Epidermal melanocyte (primary cell): Measurements from ENCODE around the gene APOBEC3G.
"Not testable (repeated sequence)": the region's sequence is repeated elsewhere in the genome, so short reads cannot be mapped to it uniquely, and the experiment has no call there.

Experiments
- DNase-seq: peaks from one replicate; pipeline ENCODE4 v3.0.0; 2011; ENCODE audit warnings: low spot score; ENCODE audit not compliant: insufficient read length

APOBEC3G gene

DNA sequence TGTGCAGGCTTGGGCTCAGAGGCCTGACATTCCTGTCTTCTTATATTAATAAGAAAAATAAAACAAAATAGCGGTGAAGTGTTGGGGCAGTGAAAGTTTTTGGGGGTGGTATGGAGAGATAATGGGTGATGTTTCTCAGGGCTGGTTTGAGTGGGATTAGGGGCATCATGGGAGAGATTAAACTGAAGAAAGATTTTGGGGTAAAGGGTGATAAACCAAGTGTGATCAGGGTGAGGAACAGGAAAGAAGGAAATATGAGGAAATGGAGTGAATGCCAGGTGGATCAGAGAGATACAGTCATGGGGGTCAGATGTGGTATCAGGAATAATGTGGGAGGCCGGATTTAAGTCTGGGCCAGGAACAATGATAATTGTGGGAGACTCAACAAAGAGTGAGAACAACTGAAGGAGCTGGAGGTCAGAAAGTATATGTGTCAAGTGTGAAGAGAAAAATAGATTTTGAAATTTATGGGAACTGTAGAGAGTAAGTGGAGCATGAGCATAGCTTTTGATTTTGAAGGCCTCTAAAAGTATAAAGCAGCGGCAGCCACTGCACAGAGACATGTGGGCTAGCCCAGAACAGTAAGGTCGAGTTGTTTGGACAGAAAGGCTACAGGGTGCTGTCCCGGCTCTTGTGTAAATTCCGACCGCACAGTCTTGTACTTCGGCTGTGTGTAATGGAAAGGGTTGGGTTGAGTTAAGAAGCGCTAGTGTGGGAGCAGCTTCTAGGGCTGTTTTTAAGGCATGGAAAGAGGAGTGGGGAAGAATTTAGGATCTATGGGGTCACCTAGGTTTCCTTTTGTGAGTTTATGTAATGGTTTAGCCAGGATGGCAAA is 10.4 kb upstream of the APOBEC3G start:
- not testable (repeated sequence) for DNase-seq

DNA sequence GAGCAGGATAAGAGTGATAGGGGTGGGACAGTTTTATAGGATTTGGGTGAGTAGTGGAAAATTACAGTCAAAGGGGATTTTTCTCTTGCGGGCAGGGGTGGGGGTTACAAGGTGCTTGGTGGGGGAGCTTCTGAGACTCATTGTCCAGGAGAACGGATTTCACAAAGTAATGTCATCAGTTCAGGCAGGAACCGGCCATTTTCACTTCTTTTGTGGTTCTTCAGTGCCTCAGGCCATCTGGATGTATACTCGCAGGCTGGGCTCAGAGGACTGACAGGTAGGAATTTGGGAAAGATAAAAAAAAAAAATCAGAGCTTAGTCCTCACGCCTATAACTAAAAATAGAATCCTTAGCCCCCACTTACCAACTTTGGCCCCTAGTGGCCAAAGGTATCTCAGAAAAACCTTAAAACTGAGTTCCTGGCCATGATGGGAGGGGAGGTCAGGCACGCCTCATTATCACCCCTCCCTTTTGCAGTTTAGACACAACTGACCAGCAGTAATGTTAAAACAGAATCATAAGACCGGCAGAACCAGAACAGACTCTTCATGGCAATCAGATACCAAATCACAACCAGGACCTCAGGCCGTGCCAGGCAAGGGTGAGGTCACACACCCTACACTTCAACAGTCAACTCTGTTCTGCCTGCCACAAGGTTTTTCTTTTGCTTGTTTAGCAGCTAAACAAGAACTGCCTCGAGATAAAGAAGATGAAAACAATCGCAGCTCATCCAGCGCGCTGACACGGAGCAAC is 8.9 kb upstream of the APOBEC3G start:
- DNase-seq, result no peak

DNA sequence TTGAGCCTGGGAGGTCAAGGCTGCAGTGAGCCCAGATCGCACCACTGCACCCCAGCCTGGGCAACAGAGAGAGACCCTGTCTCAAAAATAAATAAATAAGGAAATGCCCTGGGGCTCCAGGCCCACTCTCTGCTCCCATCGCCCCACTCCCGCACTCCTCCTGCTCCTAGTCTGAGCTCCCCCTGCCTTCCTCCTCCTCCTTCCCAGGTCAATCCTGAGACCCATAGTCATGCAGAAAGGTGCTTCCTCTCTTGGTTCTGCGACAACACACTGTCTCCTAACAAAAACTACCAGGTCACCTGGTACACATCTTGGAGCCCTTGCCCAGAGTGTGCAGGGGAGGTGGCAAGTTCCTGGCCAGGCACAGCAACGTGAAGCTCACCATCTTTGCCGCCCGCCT is 6.9 kb upstream of the APOBEC3G start:
- DNase-seq, result no peak

DNA sequence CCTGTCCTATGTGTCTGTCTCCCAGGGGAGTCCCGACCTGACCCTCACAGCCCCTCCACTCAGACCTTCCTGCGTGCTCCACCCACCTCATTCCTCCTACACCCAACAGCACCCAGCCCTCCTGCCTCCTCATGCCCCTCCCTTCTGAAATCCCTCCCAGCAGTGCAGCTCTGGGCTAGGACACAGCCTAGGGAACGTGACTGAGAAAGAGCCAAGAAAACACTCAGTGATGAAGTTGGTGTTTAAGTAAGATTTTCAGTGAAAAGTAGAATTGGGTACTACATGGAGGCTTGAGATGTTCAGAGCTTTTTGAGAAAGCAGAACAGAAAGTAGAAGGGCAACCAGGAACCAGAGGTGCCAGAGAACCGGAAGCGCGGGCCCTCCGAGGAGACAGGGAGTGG is 4.5 kb upstream of the APOBEC3G start:
- not testable (repeated sequence) for DNase-seq

DNA sequence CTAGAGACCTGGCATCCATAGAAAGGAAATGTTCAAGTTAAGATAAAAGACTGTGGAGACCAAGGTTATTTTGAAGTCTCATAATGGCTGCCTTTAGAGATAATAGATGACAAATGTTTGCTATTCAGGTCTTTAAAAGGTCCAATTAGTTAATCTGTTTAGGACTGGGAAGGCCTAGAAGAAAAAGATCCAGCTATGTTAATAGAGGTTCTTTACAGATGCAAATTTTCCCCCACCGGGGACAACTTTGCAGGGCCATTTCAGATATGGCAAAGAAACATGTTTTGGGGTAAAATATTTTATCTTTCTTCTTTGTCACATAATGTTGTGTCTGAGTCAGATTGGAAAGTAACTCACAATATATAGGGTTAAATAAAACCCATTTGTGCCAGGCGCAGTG is 3.1 kb upstream of the APOBEC3G start:
- no peak for DNase-seq

DNA sequence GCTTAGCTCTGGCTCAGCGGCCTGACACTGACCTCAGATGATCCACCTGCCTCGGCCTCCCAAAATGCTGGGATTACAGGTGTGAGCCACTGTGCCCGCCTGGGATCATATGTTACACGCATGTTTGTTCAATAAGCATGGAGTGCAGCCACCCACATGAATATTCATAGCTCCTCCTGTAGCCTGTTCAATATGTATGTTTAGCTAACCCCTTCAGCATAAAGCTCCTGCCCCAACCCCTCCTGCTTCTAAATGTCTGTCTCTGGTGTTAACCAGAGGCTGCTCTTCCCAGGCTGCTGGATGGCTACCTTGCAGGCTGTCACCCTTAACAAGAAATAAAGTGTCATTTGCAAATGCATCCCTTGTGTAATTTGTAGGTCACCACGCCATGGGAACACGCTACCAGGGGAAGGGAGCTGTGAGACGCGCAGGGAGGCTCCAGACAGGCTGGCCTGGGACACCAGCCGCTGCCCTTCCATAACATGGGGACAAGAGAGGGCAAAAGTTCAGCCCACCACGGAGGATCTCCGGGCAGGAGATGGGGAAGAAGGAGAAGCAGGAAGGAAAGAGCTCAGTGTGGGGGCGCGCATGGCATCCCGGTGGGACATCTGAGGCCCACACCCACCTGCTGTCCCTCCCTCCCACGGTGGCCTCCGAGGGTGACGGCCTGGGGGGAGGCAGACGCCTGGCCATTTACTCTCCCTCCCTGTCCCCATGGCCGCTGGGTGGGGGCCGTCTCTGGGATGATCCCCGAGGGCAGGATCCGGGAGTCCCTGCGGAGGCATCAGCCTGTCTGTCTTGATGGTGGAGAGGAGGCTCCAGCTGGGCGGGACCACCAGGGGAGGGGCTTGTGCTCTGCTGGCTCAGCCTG is 685 bp upstream of the APOBEC3G start:
- DNase-seq, result not testable (repeated sequence)

DNA sequence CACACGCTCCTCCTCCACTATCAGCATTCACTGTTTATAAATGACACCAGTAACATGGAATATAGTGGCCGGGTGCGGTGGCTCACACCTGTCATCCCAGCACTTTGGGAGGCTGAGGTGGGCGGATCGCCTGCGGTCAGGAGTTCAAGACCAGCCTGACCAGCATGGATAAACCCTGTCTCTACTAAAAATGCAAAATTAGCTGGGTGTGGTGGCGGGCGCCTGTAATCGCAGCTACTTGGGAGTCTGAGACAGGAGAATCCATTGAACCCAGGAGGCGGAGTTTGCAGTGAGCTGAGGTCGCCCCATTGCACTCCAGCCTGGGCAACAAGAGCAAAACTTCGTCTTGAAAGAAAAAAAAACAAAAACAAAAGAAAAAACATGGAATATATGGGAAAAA is 837 bp downstream of the APOBEC3G start:
- DNase-seq, result not testable (repeated sequence)

DNA sequence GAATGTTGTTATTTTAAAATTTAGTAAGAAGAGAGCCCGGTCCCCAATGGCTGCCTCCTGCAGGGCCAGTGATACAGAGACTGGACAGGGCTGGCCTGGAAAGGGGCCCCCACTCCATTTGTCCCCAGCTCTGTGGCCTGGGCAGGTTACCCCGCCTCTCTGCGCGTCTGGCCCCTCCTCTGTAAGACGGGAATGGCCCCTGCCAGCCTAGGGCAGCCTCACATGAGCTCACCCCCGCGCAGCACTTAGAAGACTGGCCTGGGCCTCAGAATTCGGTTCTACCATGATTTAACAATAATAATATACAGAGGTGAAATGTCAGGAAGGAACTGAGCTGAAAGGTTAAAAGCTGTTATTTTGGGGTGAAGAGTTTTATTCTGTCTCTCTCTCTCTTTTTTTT is 1.3 kb downstream of the APOBEC3G start:
- DNase-seq, result no peak

DNA sequence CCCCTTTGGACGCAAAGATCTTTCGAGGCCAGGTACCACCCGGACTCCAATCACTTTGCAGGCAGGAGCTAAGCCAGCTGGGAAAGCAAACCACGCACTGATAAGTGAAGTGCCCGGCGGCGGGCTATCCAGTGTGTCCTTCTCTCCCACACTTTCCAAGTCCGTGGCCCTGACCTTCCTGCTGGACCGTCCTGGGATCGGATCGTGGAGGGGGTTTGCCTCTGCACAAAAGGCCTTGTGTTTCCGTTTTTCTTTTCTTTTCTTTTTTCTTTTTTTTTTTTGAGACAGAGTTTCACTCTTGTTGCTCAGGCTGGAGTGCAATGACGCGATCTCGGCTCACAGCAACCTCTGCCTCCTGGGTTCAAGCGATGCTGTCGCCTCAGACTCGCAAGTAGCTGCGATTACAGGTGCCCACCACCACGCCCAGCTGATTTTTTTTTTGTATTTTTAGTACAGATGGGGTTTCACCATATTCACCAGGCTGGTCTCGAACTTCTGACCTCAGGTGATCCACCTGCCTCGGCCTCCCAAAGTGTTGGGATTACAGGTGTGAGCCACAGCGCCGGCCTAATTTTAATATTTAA is 2.1 kb downstream of the APOBEC3G start:
- DNase-seq, result not testable (repeated sequence)

DNA sequence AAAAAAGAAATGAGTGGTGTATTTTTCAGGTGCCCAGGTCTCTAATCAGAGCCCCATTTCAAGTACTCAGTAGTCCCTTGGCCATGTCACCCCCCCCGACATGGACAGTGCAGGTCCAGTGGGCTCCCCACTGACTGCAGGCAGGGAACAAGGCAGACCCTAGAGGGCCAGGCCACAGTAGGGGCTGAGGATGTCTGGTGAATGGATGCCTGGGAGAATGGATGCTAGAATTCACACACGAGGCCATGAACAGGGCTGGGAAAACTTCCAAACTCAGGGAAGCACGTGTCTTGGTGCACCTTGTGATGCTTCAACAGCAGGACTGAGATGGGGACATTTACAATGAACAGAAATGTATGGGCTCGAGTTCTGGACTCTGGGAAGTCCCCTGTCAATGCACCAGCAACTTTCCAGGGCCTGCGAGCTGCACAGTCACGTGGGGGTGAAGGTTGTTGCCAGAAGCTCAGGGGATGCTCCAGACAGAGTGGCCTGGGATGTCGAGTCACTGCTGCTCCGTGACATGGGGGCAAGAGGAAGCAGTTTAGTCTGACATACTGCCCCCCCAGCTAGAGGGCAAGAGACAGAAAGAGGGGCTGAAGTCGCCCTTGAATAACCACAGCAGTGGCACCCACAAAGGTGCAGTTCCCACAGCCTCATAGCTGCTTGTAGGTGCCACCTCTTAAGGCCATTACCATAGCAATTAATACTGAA is 3.1 kb downstream of the APOBEC3G start:
- no peak for DNase-seq

DNA sequence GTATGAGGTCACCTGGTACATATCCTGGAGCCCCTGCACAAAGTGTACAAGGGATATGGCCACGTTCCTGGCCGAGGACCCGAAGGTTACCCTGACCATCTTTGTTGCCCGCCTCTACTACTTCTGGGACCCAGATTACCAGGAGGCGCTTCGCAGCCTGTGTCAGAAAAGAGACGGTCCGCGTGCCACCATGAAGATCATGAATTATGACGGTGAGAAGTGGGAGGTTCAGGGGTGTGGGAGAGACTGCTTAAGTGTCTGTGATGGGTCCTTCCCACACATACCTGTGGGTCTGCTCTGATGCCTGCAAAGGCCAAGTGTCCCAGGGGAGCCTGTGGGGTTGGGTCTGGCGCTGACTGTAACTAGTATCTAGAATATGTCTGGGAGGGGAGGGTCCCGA is 3.9 kb downstream of the APOBEC3G start:
- DNase-seq, result no peak

DNA sequence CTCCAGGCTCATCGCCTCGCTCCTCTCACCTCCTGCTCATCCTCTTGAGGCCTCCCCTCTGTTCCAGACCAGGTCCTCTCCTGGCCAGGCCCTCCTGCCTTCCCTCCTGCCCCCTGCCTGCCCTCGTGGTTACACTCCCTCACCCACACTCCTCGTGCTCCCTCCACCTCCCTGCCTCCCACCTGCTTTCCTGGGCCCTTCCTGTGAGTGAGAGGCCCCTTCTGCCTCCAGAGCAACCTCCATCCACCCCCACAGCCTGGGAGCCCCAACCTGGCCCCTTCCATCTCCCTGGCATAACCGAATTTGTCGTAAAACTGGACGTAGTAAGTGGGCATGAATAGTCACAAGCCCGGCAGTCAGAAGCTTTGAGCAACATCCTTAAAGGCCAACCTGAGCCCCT is 4.5 kb downstream of the APOBEC3G start:
- no peak for DNase-seq

DNA sequence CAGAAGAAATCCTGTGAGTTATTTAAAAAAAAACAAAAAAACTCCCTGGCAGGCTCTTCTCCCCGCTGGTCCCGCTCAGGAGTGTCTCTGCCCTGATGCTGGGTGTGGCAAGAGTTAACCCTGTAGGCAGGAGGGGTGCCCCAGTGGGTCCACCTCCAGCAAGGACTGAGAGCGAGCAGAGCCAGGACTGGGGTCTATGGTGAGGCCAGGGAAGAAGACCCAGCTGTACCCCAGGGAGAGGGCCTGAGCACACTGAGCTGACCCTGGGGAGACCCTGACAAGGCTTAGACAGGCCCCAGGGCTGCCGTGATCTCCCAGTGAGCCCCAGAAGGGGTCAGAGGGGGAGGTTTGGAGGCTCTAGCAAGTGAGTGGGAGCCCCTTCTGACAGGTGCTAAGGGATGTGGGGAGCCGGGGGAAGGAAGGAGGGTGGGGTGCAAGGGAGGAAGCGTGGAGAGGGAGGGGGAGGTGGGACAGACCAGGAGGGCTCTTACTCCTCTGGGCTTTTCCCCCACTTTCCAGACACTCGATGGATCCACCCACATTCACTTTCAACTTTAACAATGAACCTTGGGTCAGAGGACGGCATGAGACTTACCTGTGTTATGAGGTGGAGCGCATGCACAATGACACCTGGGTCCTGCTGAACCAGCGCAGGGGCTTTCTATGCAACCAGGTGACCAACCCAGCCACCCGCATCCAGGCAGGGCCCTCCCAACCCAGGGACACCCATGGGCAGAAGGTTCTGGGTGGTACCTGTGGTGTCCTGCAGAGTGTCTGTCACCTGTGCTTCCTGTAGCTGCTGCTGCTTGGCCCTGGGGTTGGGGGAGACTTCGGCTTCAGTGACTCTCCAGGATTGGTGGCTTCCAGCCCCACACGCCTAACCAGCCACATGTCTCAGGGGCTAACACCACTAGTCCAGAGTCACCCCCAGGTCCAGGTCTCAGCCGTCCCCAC is 6.4 kb downstream of the APOBEC3G start:
- no peak for DNase-seq

DNA sequence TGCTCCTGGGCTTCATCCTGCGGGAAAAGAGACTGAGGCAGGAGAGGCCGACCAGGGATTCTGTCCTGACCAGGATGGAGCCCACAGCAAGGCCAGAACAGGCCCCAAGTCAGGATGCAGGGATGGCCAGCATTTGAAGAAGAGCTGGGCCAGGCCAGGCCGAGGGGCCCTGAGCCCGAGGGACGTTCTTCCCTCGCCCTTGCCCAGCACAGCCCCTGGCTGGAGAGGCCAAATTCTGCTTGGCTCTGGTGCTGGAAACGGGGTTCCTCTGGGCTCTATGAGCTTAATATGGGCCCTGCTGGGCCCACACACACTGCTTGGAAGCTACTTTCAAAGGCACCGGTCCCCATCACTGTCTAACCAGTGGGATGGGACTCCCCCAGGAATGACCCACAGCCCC is 7.6 kb downstream of the APOBEC3G start:
- DNase-seq, result no peak

DNA sequence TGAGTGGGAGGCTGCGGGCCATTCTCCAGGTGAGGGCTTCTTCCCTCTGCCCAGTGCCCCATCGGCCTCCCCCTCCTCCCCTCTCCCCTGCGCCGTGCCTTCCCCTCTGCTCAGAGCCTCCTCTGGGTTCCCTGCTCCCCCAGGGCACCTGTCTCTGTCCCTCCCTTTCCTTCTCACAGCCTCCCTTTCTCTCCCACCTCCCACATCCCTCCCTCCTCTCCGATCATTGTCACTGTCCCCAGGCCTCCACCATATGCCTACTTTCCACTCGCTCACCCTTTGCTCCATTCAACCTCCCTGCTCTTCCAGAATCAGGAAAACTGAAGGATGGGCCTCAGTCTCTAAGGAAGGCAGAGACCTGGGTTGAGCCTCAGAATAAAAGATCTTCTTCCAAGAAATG is 10.0 kb downstream of the APOBEC3G start:
- DNase-seq, result no peak

DNA sequence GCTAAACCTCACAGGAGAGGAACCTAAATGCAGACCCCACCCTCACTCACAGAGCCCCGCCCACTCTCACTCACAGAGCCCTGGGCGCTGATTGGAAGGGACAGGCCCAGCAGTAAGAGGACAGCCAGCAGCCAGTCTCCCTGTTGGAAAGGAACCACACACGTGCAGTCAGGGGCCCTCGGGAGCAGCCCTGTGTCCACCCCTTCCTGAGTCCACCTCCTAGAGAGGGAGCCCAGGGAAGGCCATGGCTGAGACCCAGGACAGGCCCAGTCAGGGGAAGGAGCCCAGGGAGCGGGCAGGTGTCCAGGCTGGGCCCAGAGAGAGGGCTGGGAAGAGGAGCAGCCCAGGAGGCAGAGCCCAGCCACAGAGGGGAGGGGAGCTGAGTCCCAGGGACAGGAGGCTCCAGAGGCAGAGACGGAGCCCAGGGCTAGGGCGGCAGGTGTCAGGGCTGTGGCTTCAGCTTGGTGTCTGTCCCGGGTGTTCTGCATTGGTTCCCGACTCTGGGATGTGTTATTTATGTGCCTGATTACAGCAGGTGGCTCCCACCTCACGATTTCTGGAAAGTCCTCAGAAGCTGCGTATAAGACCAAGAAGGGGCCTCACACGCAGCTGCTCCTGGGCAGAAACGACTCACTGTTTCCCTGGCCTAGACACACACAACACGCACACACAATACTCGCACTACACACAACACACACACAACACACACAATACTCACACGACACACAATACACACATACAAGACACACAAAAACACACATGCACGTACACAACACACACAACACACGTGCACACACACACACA is 11.0 kb downstream of the APOBEC3G start:
- DNase-seq, result no peak

DNA sequence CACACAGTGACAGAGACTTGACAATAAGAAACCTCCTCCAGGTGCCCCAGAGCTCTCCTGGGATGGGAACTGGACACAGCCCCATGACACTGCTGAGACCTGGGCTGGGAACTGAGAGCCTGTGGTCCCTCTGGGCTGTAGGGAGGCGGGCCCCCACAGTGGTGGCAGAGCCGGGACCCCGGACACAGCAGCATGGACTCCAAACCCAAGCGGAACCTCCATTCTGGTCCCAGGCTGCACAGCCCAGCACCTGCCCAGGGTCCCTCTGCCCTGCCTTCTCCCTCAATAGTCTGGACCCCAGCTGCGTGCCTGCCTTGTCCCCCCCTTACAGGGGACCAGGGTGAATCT is 11.6 kb downstream of the APOBEC3G start:
- no peak for DNase-seq

DNA sequence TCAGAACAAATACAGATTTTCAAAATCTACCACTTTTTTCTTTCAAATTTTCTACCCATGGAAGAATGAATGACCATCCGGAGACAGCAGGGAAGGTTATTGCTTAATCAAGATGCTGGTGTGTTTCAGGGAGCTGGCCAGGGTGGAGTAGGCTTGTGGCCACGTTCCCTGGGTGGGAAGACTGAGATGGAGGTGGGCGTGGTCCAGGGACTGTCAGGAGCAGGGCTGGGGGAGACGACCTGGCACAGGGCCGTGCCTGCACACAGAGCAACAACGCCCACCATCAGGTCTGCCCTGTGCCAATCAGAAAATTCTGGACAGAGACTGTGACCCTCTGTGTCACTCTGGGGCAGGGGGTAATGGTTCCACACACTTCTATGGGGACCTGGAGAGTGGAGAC is 12.9 kb downstream of the APOBEC3G start:
- no peak for DNase-seq
